SK-N-SH treated with all-trans-retinoic acid at 6 μM for 48 hours (cell line): ENCODE results near the gene TAF6.

Experiments
- ATAC-seq: fragments of 200-7000 bp; cut with Tn5 transposase; 3 replicates; pipeline ENCODE4 v1.9.1; 2020; ENCODE audit warnings: mild to moderate bottlenecking, moderate library complexity
- ARNTL ChIP-seq: fragments of 450-650 bp; formaldehyde crosslinking; IDR thresholded peaks from 2 replicates; pipeline ENCODE4 v1.5.0; 2020; ENCODE audit warnings: low read depth, mild to moderate bottlenecking, moderate library complexity, borderline replicate concordance
- BACH2 ChIP-seq: fragments of 250-450 bp; sonication (Bioruptor Pico); IDR thresholded peaks from 2 replicates; pipeline ENCODE4 v1.9.0; 2021; ENCODE audit warnings: mild to moderate bottlenecking, borderline replicate concordance
- CREB5 ChIP-seq: fragments of 250-450 bp; sonication (Bioruptor Pico); IDR thresholded peaks from 2 replicates; pipeline ENCODE4 v1.5.1; 2020; ENCODE audit warnings: low read depth, mild to moderate bottlenecking, moderate library complexity
- CSDC2 ChIP-seq: fragments of 250-450 bp; sonication (Bioruptor Pico); IDR thresholded peaks from 2 replicates; pipeline ENCODE4 v1.5.0; 2020; ENCODE audit warnings: mild to moderate bottlenecking, moderate library complexity
- CSRNP3 ChIP-seq: fragments of 250-450 bp; sonication (Bioruptor Pico); IDR thresholded peaks from 2 replicates; pipeline ENCODE4 v1.5.1; 2021; ENCODE audit warnings: mild to moderate bottlenecking, moderate library complexity
- GLIS3 ChIP-seq: fragments of 250-450 bp; sonication (Bioruptor Pico); IDR thresholded peaks from 2 replicates; pipeline ENCODE4 v1.5.0; 2020; ENCODE audit warnings: mild to moderate bottlenecking, moderate library complexity
- ISL1 ChIP-seq: fragments of 250-450 bp; sonication (Bioruptor Pico); IDR thresholded peaks from 2 replicates; pipeline ENCODE4 v2.1.2; 2022; ENCODE audit warnings: mild to moderate bottlenecking, moderate library complexity
- OSR1 ChIP-seq: fragments of 250-450 bp; sonication (Bioruptor Pico); IDR thresholded peaks from 2 replicates; pipeline ENCODE4 v1.8.0; 2022; ENCODE audit warnings: moderate library complexity, mild to moderate bottlenecking, inconsistent platforms
- PATZ1 ChIP-seq: fragments of 250-450 bp; sonication (Bioruptor Pico); IDR thresholded peaks from 2 replicates; pipeline ENCODE4 v1.8.0; 2020; ENCODE audit warnings: mild to moderate bottlenecking, moderate library complexity, borderline replicate concordance
- PPARA ChIP-seq: fragments of 250-450 bp; sonication (Bioruptor Pico); IDR thresholded peaks from 2 replicates; pipeline ENCODE4 v1.5.0; 2020; ENCODE audit warnings: mild to moderate bottlenecking, borderline replicate concordance
- RARB ChIP-seq: fragments of 250-450 bp; sonication (Bioruptor Pico); IDR thresholded peaks from 2 replicates; pipeline ENCODE4 v1.8.0; 2021; ENCODE audit warnings: mild to moderate bottlenecking, moderate library complexity
- SNAI2 ChIP-seq: fragments of 250-450 bp; sonication (Bioruptor Pico); IDR thresholded peaks from 2 replicates; pipeline ENCODE4 v1.5.0; 2020; ENCODE audit warnings: mild to moderate bottlenecking, moderate library complexity
- TCF4 ChIP-seq: fragments of 250-450 bp; sonication (Bioruptor Pico); IDR thresholded peaks from 2 replicates; pipeline ENCODE4 v1.8.0; 2021; ENCODE audit warnings: mild to moderate bottlenecking, moderate library complexity, borderline replicate concordance
- TOX ChIP-seq: fragments of 250-450 bp; sonication (Bioruptor Pico); IDR thresholded peaks from 2 replicates; pipeline ENCODE4 v1.8.0; 2021; ENCODE audit warnings: mild to moderate bottlenecking, moderate library complexity, borderline replicate concordance
- TSHZ2 ChIP-seq: fragments of 250-450 bp; sonication (Bioruptor Pico); IDR thresholded peaks from 2 replicates; pipeline ENCODE4 v1.5.0; 2020; ENCODE audit warnings: mild to moderate bottlenecking, moderate library complexity
- ZC3H10 ChIP-seq: fragments of 250-450 bp; sonication (Bioruptor Pico); IDR thresholded peaks from 2 replicates; pipeline ENCODE4 v1.5.1; 2021; ENCODE audit warnings: mild to moderate bottlenecking, moderate library complexity
- ZFP30 ChIP-seq: fragments of 450-650 bp; formaldehyde crosslinking; IDR thresholded peaks from 2 replicates; pipeline ENCODE4 v1.5.0; 2022; ENCODE audit warnings: mild to moderate bottlenecking, moderate library complexity
- ZNF70 ChIP-seq: fragments of 450-650 bp; formaldehyde crosslinking; IDR thresholded peaks from 2 replicates; pipeline ENCODE4 v1.5.0; 2020; ENCODE audit warnings: mild to moderate bottlenecking, moderate library complexity
- ZNF8 ChIP-seq: fragments of 450-650 bp; formaldehyde crosslinking; IDR thresholded peaks from 2 replicates; pipeline ENCODE4 v1.5.0; 2020; ENCODE audit warnings: mild to moderate bottlenecking, moderate library complexity

TAF6 gene

GRCh38 chr7:100166317-100166940 is 47.3 kb upstream of the TAF6 start:
- ATAC-seq, result no peak

GRCh38 chr7:100163871-100164270 is 44.7 kb upstream of the TAF6 start:
- TF ChIP-seq SNAI2 (CRISPR knock-in tag) (no peak), CREB5 (CRISPR knock-in tag) (no peak), ZFP30 (CRISPR knock-in tag) (no peak), TCF4 (CRISPR knock-in tag) (no peak), TSHZ2 (no peak), RARB (CRISPR knock-in tag) (no peak)
- ATAC-seq, result no peak

More at GRCh38 chr7:100166317-100166940, 47.3 kb upstream of the TAF6 start:
- TF ChIP-seq ZFP30 (CRISPR knock-in tag), result no peak
- no peak for TF ChIP-seq ISL1
- TF ChIP-seq ARNTL (CRISPR knock-in tag), result no peak

- TF ChIP-seq PPARA (CRISPR knock-in tag) (no peak), ARNTL (CRISPR knock-in tag) (no peak), BACH2 (no peak), RARB (CRISPR knock-in tag) (no peak), CSDC2 (CRISPR knock-in tag) (no peak), TOX (CRISPR knock-in tag) (no peak), SNAI2 (CRISPR knock-in tag) (no peak), PATZ1 (no peak), ZNF8 (CRISPR knock-in tag) (no peak), CREB5 (CRISPR knock-in tag) (no peak), TSHZ2 (no peak), GLIS3 (CRISPR knock-in tag) (no peak), ZC3H10 (CRISPR knock-in tag) (no peak), ISL1 (no peak), OSR1 (no peak)
- no peak for ATAC-seq
These were observed 43.9 kb upstream of the TAF6 start for GRCh38 chr7:100163006-100163531.

GRCh38 chr7:100160067-100160466 is 40.9 kb upstream of the TAF6 start:
- TF ChIP-seq TOX (CRISPR knock-in tag) (no peak), ZNF70 (CRISPR knock-in tag) (no peak), CSRNP3 (CRISPR knock-in tag) (no peak), BACH2 (no peak), ZFP30 (CRISPR knock-in tag) (no peak), ZNF8 (CRISPR knock-in tag) (no peak), PPARA (CRISPR knock-in tag) (no peak), CREB5 (CRISPR knock-in tag) (no peak), RARB (CRISPR knock-in tag) (no peak), ARNTL (CRISPR knock-in tag) (no peak)
- no peak for ATAC-seq
